ENCODE results near the gene CFTR.

- TF ChIP-seq CTCF (IDR thresholded peaks at IDR 0.05) (no peak), POLR2A (IDR thresholded peaks at IDR 0.05) (no peak), POLR2AphosphoS5 (IDR thresholded peaks at IDR 0.05) (no peak), EP300 (IDR thresholded peaks at IDR 0.05) (no peak)
Measured at GRCh38 chr7:117704063-117704462, 224.2 kb downstream of the CFTR start.
